Left ventricle myocardium superior (tissue), 1 donor: ENCODE data around the gene XRCC5. TPM values are rescaled to one million over a fixed set of nuclear protein-coding genes. Genes with fewer than 3 reads are reported as not detected.
"Not testable (repeated sequence)": the region's sequence is repeated elsewhere in the genome, so short reads cannot be mapped to it uniquely, and the experiment has no call there.

Experiments used
- ATAC-seq: fragments of 200-7000 bp; cut with Tn5 transposase; one replicate; pipeline ENCODE4 v1.9.1; 2020; ENCODE audit warnings: mild to moderate bottlenecking, moderate library complexity
- DNase-seq: peaks from one replicate; pipeline ENCODE4 v3.0.0-alpha.2; 2020
- intact Hi-C: fragments of 100-400 bp; cut with micrococcal nuclease; formaldehyde crosslinking; loops from one replicate; pipeline ENCODE4 v1.11.0; 2022
- total RNA-seq: library from RNA; stranded (reverse); fragmentation: NEBNext Ultra II Directional; extraction: Animal tissue kit (Norgen Biotek cat#: 25700); gene quantifications from one replicate; pipeline ENCODE4 v1.2.1, GENCODE V29; 2021
- donor health status: DM: no; HTN: yes; CAD: no; lungs with severe emphysema.

XRCC5 gene
- total RNA-seq, 1 donor from 2014 or later = 129 TPM

- DNase-seq = no peak
- intact Hi-C loops = no loop called here
- ATAC-seq = no peak
Observed at GRCh38 chr2:216181351-216181750, 72.2 kb downstream of the XRCC5 start.

GRCh38 chr2:216181953-216182461 is 72.9 kb downstream of the XRCC5 start:
- ATAC-seq = no peak
- intact Hi-C loops = no loop called here
- DNase-seq = no peak

- DNase-seq (no peak), ATAC-seq (no peak)
- intact Hi-C loops = no loop called here
Observed at GRCh38 chr2:216183462-216183861, 74.3 kb downstream of the XRCC5 start.

- intact Hi-C loops = no loop called here
- no peak for ATAC-seq
- DNase-seq = no peak
Observed at GRCh38 chr2:216188559-216188850, 79.4 kb downstream of the XRCC5 start.

- no peak for ATAC-seq
- no peak for DNase-seq
- intact Hi-C loops = no loop called here
Observed at GRCh38 chr2:216188956-216189355, 79.8 kb downstream of the XRCC5 start.

- ATAC-seq = no peak
- intact Hi-C loops = no loop called here
Observed at GRCh38 chr2:216189410-216189809, 80.3 kb downstream of the XRCC5 start.

GRCh38 chr2:216192181-216192580 is 83.0 kb downstream of the XRCC5 start:
- no peak for ATAC-seq
- intact Hi-C loops = no loop called here
- DNase-seq = no peak

More at GRCh38 chr2:216189410-216189809, 80.3 kb downstream of the XRCC5 start:
- DNase-seq = no peak

- no peak for ATAC-seq
Observed at GRCh38 chr2:216192931-216193330, 83.8 kb downstream of the XRCC5 start.

GRCh38 chr2:216194013-216194412 is 84.9 kb downstream of the XRCC5 start:
- no peak for ATAC-seq
- no peak for DNase-seq
- intact Hi-C loops = no loop called here

More at GRCh38 chr2:216192931-216193330, 83.8 kb downstream of the XRCC5 start:
- no peak for DNase-seq
- intact Hi-C loops = no loop called here

- DNase-seq (no peak), ATAC-seq (no peak)
- intact Hi-C loops = no loop called here
Observed at GRCh38 chr2:216194561-216194960, 85.4 kb downstream of the XRCC5 start.

- ATAC-seq = peak; percentile 37
- intact Hi-C loops = no loop called here
- DNase-seq = no peak
Observed at GRCh38 chr2:216195565-216196029, 86.4 kb downstream of the XRCC5 start.

- intact Hi-C loops = no loop called here
- ATAC-seq = no peak
Observed at GRCh38 chr2:216201692-216202306, 92.7 kb downstream of the XRCC5 start.

GRCh38 chr2:216202626-216203250 is 93.6 kb downstream of the XRCC5 start:
- ATAC-seq = no peak
- no peak for DNase-seq
- intact Hi-C loops = no loop called here

More at GRCh38 chr2:216201692-216202306, 92.7 kb downstream of the XRCC5 start:
- DNase-seq = no peak

GRCh38 chr2:216205486-216205885 is 96.3 kb downstream of the XRCC5 start:
- ATAC-seq (peak; percentile 34), DNase-seq (no peak)
- intact Hi-C loops = no loop called here

GRCh38 chr2:216206041-216206703 is 97.0 kb downstream of the XRCC5 start:
- intact Hi-C loops = no loop called here
- ATAC-seq (no peak), DNase-seq (no peak)

GRCh38 chr2:216206821-216207220 is 97.7 kb downstream of the XRCC5 start:
- ATAC-seq (no peak), DNase-seq (no peak)
- intact Hi-C loops = no loop called here

GRCh38 chr2:216208661-216209060 is 99.5 kb downstream of the XRCC5 start:
- intact Hi-C loops, ATAC-seq: not testable (repeated sequence)

GRCh38 chr2:216210701-216211540 is 101.8 kb downstream of the XRCC5 start:
- intact Hi-C loops = no loop called here
- ATAC-seq = no peak
- DNase-seq = no peak

More at GRCh38 chr2:216208661-216209060, 99.5 kb downstream of the XRCC5 start:
- DNase-seq = not testable (repeated sequence)

GRCh38 chr2:216211614-216212145 is 102.5 kb downstream of the XRCC5 start:
- DNase-seq = no peak
- no peak for ATAC-seq
- intact Hi-C loops = no loop called here
